Peyer's patch (tissue), 4 donors: ENCODE results near the gene HS3ST2. TPM values are rescaled to one million over a fixed set of nuclear protein-coding genes. Genes with fewer than 3 reads are reported as not detected.
"Not testable (repeated sequence)": the region's sequence is repeated elsewhere in the genome, so short reads cannot be mapped to it uniquely, and the experiment has no call there.

Source experiments
- DNase-seq, 3 donors: peaks; one replicate each; pipeline ENCODE4 v3.0.0-alpha.2; 2017 to 2019
- H3K27ac ChIP-seq, 4 donors: fragments of 200-600 bp; sonication (generic); one replicate each; pipeline ENCODE4 v1.5.1; 2016 to 2019
- H3K27me3 ChIP-seq, 2 donors: fragments of 200-600 bp; sonication (generic); one replicate each; pipeline ENCODE4 v1.5.1; 2019
- H3K36me3 ChIP-seq, 3 donors: fragments of 200-600 bp; sonication (generic); one replicate each; pipeline ENCODE4 v1.5.1; 2016 to 2019
- H3K4me1 ChIP-seq, 4 donors: fragments of 200-600 bp; sonication (generic); one replicate each; pipeline ENCODE4 v1.5.1; 2016 to 2019
- H3K4me3 ChIP-seq, 4 donors: fragments of 200-600 bp; sonication (generic); 1 replicate in 3 of 4; 2 replicates in 1 of 4; pipeline ENCODE4 v1.5.1; 2016 to 2019; ENCODE audit warnings: mild to moderate bottlenecking in 1 of 4
- H3K9me3 ChIP-seq, 4 donors: fragments of 200-600 bp; sonication (generic); one replicate each; pipeline ENCODE4 v1.5.1; 2016 to 2019; ENCODE audit warnings: mild to moderate bottlenecking in 1 of 4
- CTCF ChIP-seq, 6 experiments: fragments of 450-650 bp in 4 of 6; fragments of 200-600 bp in 2 of 6; sonication (generic) in 1 of 6; IDR thresholded peaks; one replicate each; pipeline ENCODE4 v1.5.1; 2017 to 2019; ENCODE audit warnings: antibody characterized with exemption in 6 of 6, mild to moderate bottlenecking in 3 of 6, moderate library complexity in 1 of 6
- POLR2A ChIP-seq, 2 donors: fragments of 450-650 bp; IDR thresholded peaks; one replicate each; pipeline ENCODE4 v1.5.1; 2017; ENCODE audit warnings: antibody characterized with exemption in 2 of 2, mild to moderate bottlenecking in 2 of 2, moderate library complexity in 2 of 2
- total RNA-seq, 4 donors: library from RNA; depleted of rRNA; stranded (reverse); fragments of >200 nt; gene quantifications; one replicate each; pipeline ENCODE4 v1.1.0, GENCODE V29; 2016

The HS3ST2 gene
- total RNA-seq, 4 donors from 2014 or later, result 0.40 TPM; not detected in 3

GRCh38 chr16:22897184-22897583 lies 83.2 kb downstream of the HS3ST2 start:
- TF ChIP-seq CTCF (IDR thresholded peaks at IDR 0.05) (no peak), POLR2A (IDR thresholded peaks at IDR 0.05) (no peak)
- H3K27me3 ChIP-seq, result no peaks in the 10 kb centered on the region
- no peaks in the 10 kb centered on the region for H3K36me3 ChIP-seq
- H3K27ac ChIP-seq, result no peak overlapping the region
- H3K4me1 ChIP-seq, result no peaks in the 10 kb centered on the region
- no peak for DNase-seq
- no peak overlapping the region for H3K4me3 ChIP-seq
- H3K9me3 ChIP-seq, result no peaks in the 10 kb centered on the region

GRCh38 chr16:22898131-22898530 lies 84.2 kb downstream of the HS3ST2 start:
- H3K27me3 ChIP-seq, result no peaks in the 10 kb centered on the region
- no peak for DNase-seq
- TF ChIP-seq POLR2A (IDR thresholded peaks at IDR 0.05) (no peak), CTCF (IDR thresholded peaks at IDR 0.05) (no peak)
- no peaks in the 10 kb centered on the region for H3K4me1 ChIP-seq
- H3K27ac ChIP-seq, result no peak overlapping the region
- no peaks in the 10 kb centered on the region for H3K36me3 ChIP-seq
- no peak overlapping the region for H3K4me3 ChIP-seq
- no peaks in the 10 kb centered on the region for H3K9me3 ChIP-seq

- Histone ChIP-seq H3K9me3 (no peaks in the 10 kb centered on the region), H3K4me1 (no peaks in the 10 kb centered on the region), H3K36me3 (no peaks in the 10 kb centered on the region), H3K4me3 (no peak overlapping the region), H3K27ac (no peak overlapping the region), H3K27me3 (no peaks in the 10 kb centered on the region)
- DNase-seq, result peak; percentile 35 to 82 (median 63)
- no peak for TF ChIP-seq POLR2A (IDR thresholded peaks at IDR 0.05)
- TF ChIP-seq CTCF (IDR thresholded peaks at IDR 0.05), result peak in 5 of 6 experiments; percentile 24 to 73 (median 67)
Measured at GRCh38 chr16:22898874-22899348, 84.9 kb downstream of the HS3ST2 start.

GRCh38 chr16:22899567-22899966 lies 85.6 kb downstream of the HS3ST2 start:
- H3K4me1 ChIP-seq, H3K27ac ChIP-seq, H3K4me3 ChIP-seq, H3K9me3 ChIP-seq, H3K36me3 ChIP-seq, DNase-seq, H3K27me3 ChIP-seq: not testable (repeated sequence)

- no peak for TF ChIP-seq CTCF (IDR thresholded peaks at IDR 0.05)
- no peak for TF ChIP-seq POLR2A (IDR thresholded peaks at IDR 0.05)
- no peak overlapping the region for H3K4me3 ChIP-seq
- H3K27ac ChIP-seq, result no peak overlapping the region
- DNase-seq, result no peak
- H3K36me3 ChIP-seq, result no peaks in the 10 kb centered on the region
- H3K9me3 ChIP-seq, result no peaks in the 10 kb centered on the region
- H3K4me1 ChIP-seq, result no peaks in the 10 kb centered on the region
- no peaks in the 10 kb centered on the region for H3K27me3 ChIP-seq
Measured at GRCh38 chr16:22900863-22901262, 86.9 kb downstream of the HS3ST2 start.

- Histone ChIP-seq H3K4me3 (no peak overlapping the region), H3K27ac (no peak overlapping the region), H3K4me1 (no peaks in the 10 kb centered on the region), H3K27me3 (no peaks in the 10 kb centered on the region), H3K36me3 (no peaks in the 10 kb centered on the region), H3K9me3 (no peaks in the 10 kb centered on the region)
- TF ChIP-seq CTCF (IDR thresholded peaks at IDR 0.05) (no peak), POLR2A (IDR thresholded peaks at IDR 0.05) (no peak)
- no peak for DNase-seq
Measured at GRCh38 chr16:22901563-22901962, 87.6 kb downstream of the HS3ST2 start.
